SU-DHL-6 (cell line): ENCODE measurements around the gene SNN.

ENCODE experiments used
- H2AFZ ChIP-seq: fragments of 200-600 bp; sonication (generic); 2 replicates; pipeline ENCODE4 v1.6.1; 2014; ENCODE audit warnings: low read depth, mild to moderate bottlenecking, moderate library complexity, mixed read lengths, antibody characterized with exemption, low read length; ENCODE audit not compliant: severe bottlenecking
- H3F3A ChIP-seq: fragments of 200-600 bp; shearing (Covaris generic); 2 replicates; pipeline ENCODE4 v1.6.0; 2016; ENCODE audit warnings: antibody characterized with exemption, mild to moderate bottlenecking; ENCODE audit not compliant: insufficient read depth
- H3K27ac ChIP-seq: fragments of 200-600 bp; sonication (generic); 2 replicates; pipeline ENCODE4 v1.5.1; 2016; ENCODE audit warnings: low read depth, mild to moderate bottlenecking, low read length, moderate library complexity, mixed read lengths
- H3K27me3 ChIP-seq: fragments of 200-600 bp; sonication (generic), shearing (Covaris generic); 2 replicates; pipeline ENCODE4 v1.6.0; 2014; ENCODE audit warnings: mild to moderate bottlenecking, low read length
- H3K36me3 ChIP-seq: fragments of 200-600 bp; sonication (generic); 2 replicates; pipeline ENCODE4 v1.6.1; 2014; ENCODE audit warnings: mild to moderate bottlenecking, low read length, mixed read lengths
- H3K4me2 ChIP-seq: fragments of 300-600, 200-600 bp; shearing (Covaris generic), sonication (generic); 2 replicates; pipeline ENCODE4 v1.6.0; 2014; ENCODE audit warnings: low read length, low read depth, mild to moderate bottlenecking; ENCODE audit not compliant: poor library complexity, severe bottlenecking
- H3K4me3 ChIP-seq: fragments of 200-600 bp; sonication (generic); 2 replicates; pipeline ENCODE4 v1.5.1; 2014; ENCODE audit warnings: antibody characterized with exemption, low read length, mild to moderate bottlenecking, mixed read lengths; ENCODE audit not compliant: insufficient read depth, poor library complexity, severe bottlenecking
- H3K79me2 ChIP-seq: fragments of 200-600 bp; sonication (generic); 2 replicates; pipeline ENCODE4 v1.6.1; 2014; ENCODE audit warnings: mild to moderate bottlenecking, low read length, moderate library complexity; ENCODE audit not compliant: insufficient read depth
- H3K9ac ChIP-seq: fragments of 200-600 bp; sonication (generic); 2 replicates; pipeline ENCODE4 v1.7.0; 2014; ENCODE audit warnings: mild to moderate bottlenecking, low read length
- H3K9me2 ChIP-seq: fragments of 200-600 bp; sonication (generic); replicated peaks from 2 replicates; pipeline ENCODE4 v1.6.1; 2014; ENCODE audit warnings: low read length; ENCODE audit not compliant: insufficient read depth
- H3K9me3 ChIP-seq: fragments of 200-600 bp; sonication (generic); 2 replicates; pipeline ENCODE4 v1.6.1; 2014; ENCODE audit warnings: low read length, mixed read lengths; ENCODE audit not compliant: insufficient read depth
- H4K20me1 ChIP-seq: fragments of 200-600 bp; sonication (generic); 2 replicates; pipeline ENCODE4 v1.6.1; 2014; ENCODE audit warnings: low read depth, mild to moderate bottlenecking, antibody characterized with exemption, low read length, moderate library complexity, mixed read lengths
- EZH2phosphoT487 ChIP-seq: fragments of 200-600 bp; sonication (generic), shearing (Covaris generic); conservative IDR thresholded peaks from 2 replicates; pipeline ENCODE4 v1.6.1; 2018; ENCODE audit warnings: mild to moderate bottlenecking, antibody characterized with exemption, low read length, moderate library complexity, mixed read lengths
- TF ChIP-seq, protein P1 (sequence below): fragments of 200-600 bp; sonication (generic); IDR thresholded peaks from one replicate; pipeline ENCODE4 v1.5.1; 2017; ENCODE audit warnings: antibody characterized with exemption, mild to moderate bottlenecking, low read length, moderate library complexity; ENCODE audit not compliant: insufficient read depth, poor library complexity, severe bottlenecking

Gene SNN

DNA sequence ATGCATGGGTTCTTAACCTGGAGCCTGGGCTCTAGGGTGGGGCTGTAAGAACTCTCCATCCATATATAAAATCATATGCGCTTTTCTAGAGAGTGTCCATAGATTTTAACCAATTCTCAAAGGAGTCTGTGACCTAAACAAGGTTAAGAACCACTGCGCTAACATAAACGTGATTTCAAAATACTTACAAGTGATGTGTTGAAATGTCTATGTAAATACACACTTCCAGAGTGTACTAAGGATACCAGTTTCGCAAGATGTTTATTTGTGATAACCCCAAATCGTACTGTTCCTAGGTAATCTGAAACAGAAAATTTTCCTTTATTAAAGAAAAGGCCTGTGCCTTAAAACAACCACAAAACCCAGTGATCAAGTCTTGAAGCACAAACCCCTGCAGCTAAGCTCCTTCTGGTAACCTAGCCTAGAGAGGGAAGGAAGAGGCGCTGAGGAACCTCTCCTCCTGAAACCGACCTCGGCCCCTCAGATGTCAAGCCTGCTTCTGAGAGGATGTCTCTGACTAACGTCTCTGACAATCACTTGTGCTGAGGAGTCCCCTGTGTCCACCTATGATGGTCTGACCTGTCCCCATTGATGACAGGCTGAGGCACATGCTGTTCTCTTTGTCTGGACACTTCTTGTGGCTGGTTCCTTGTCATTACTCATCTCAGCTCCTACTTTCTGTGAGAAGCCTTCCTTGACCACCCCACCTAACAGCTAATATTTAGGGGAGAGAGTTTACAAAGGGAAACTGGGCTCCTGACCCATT is 32.2 kb downstream of the SNN start:
- Histone ChIP-seq H3F3A (peaks cover 3% of the 10 kb centered on the region; the same call in 1 of the 2 replicates), H3K4me3 (no peak overlapping the region), H3K9me3 (no peaks in the 10 kb centered on the region), H3K27ac (no peak overlapping the region), H3K9me2 (no peaks in the 10 kb centered on the region), H3K79me2 (peaks cover 23% of the 10 kb centered on the region), H3K9ac (no peak overlapping the region), H3K4me2 (no peak overlapping the region), H3K36me3 (peaks cover 25% of the 10 kb centered on the region; the same call in 1 of the 2 replicates), H2AFZ (no peak overlapping the region), H3K27me3 (no peaks in the 10 kb centered on the region), H4K20me1 (no peaks in the 10 kb centered on the region)
- TF ChIP-seq, protein P1, sequence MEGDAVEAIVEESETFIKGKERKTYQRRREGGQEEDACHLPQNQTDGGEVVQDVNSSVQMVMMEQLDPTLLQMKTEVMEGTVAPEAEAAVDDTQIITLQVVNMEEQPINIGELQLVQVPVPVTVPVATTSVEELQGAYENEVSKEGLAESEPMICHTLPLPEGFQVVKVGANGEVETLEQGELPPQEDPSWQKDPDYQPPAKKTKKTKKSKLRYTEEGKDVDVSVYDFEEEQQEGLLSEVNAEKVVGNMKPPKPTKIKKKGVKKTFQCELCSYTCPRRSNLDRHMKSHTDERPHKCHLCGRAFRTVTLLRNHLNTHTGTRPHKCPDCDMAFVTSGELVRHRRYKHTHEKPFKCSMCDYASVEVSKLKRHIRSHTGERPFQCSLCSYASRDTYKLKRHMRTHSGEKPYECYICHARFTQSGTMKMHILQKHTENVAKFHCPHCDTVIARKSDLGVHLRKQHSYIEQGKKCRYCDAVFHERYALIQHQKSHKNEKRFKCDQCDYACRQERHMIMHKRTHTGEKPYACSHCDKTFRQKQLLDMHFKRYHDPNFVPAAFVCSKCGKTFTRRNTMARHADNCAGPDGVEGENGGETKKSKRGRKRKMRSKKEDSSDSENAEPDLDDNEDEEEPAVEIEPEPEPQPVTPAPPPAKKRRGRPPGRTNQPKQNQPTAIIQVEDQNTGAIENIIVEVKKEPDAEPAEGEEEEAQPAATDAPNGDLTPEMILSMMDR = no peak
- no peak for TF ChIP-seq EZH2phosphoT487

DNA sequence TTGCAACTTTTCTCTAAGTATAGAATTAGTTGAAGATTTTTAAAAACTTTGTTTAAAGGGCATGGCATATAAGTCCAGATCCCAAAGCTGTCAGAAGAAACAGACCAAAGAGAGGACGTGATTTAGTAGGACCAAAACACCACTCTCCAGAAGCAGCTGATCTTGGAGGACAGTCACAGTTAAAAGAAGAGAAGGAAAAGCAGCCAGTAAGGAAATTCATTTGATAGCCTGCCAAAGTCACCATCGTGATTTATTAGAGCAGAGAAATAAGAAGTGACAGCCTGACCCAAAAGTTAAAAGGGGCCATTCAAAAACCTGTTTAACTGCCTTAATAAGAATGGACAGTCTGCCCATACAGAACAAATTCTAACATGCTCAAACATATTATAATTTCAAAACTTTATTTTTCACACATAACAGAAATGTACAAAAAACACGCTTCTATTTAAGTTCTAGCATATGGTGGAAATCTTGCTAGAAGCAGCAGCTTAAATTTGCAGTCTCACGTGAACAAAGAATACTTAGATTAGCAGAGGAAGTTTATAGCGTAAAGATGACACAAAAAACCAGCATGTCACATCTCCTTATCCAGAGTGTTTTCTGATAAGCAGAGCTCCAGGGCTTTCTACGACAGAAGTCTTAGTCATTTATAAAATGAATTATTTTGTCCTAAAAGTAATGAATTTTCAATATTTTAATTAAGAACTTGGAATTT is 37.2 kb downstream of the SNN start:
- H3K27me3 ChIP-seq = no peaks in the 10 kb centered on the region
- no peaks in the 10 kb centered on the region for H3K9me2 ChIP-seq
- no peak overlapping the region for H3K4me2 ChIP-seq
- no peak overlapping the region for H2AFZ ChIP-seq
- H3F3A ChIP-seq = peaks cover 3% of the 10 kb centered on the region; the same call in 1 of the 2 replicates
- TF ChIP-seq, protein P1 = no peak
- TF ChIP-seq EZH2phosphoT487 = no peak
- no peak overlapping the region for H3K9ac ChIP-seq
- H3K36me3 ChIP-seq = peaks cover 9% of the 10 kb centered on the region; the same call in 1 of the 2 replicates
- peaks cover 16% of the 10 kb centered on the region for H3K79me2 ChIP-seq
- no peaks in the 10 kb centered on the region for H3K9me3 ChIP-seq
- H3K27ac ChIP-seq = no peak overlapping the region
- no peaks in the 10 kb centered on the region for H4K20me1 ChIP-seq
- H3K4me3 ChIP-seq = no peak overlapping the region

DNA sequence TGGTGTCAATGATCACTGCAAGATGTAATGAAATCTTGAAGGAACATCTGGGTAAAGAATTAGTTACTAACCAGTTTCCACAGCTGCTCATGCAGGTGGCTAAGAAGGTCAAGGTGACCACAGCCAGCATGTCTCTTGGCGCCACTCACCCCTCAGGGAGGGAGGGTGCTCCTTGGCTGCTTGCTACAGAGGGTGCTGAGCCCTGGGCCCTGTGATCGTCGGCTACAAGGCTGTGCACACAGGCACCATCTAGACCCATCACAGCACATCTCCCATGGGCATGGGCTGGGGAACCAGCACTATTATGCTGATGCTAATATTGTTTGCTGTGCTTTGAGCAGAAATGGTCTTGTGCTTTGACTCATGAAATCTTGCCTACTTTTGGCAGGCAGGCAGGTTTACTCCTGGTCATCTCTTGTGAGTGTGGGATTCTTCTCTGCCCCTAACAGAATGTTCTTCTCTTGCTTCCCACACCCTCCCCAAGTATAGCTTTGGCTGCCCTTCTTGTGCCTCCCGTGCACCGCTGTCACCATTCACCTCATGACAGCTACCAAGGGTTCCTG is 38.0 kb downstream of the SNN start:
- H3K9ac ChIP-seq = no peak overlapping the region
- no peak overlapping the region for H3K27ac ChIP-seq
- H3K9me3 ChIP-seq = no peaks in the 10 kb centered on the region
- no peaks in the 10 kb centered on the region for H3K27me3 ChIP-seq
- H3K4me3 ChIP-seq = no peak overlapping the region
- H3K9me2 ChIP-seq = no peaks in the 10 kb centered on the region
- no peaks in the 10 kb centered on the region for H4K20me1 ChIP-seq
- 0 out of 2 replicates have a peak, but pooled peaks cover 3% of the 10 kb centered on the region for H3F3A ChIP-seq
- TF ChIP-seq, protein P1 = no peak
- TF ChIP-seq EZH2phosphoT487 = no peak
- peaks cover 17% of the 10 kb centered on the region for H3K79me2 ChIP-seq
- peaks cover 9% of the 10 kb centered on the region; the same call in 1 of the 2 replicates for H3K36me3 ChIP-seq
- no peak overlapping the region for H3K4me2 ChIP-seq
- no peak overlapping the region for H2AFZ ChIP-seq
